Tibial artery (tissue), 4 donors: ENCODE results near the gene RALGAPA2.

ENCODE experiments used
- DNase-seq, 2 donors: peaks; one replicate each; pipeline ENCODE4 v3.0.0-alpha.2; 2019
- H3K27ac ChIP-seq, 2 donors: fragments of 200-600 bp; sonication (generic) in 1 of 2; 1 replicate in 1 of 2; 2 replicates in 1 of 2; pipeline ENCODE4 v1.5.1; 2018 to 2019; ENCODE audit warnings: mild to moderate bottlenecking in 1 of 2
- H3K27me3 ChIP-seq, 2 donors: fragments of 200-600 bp; sonication (generic) in 1 of 2; one replicate each; pipeline versions ENCODE4 v1.5.1 to v1.6.0; 2016 to 2019
- H3K36me3 ChIP-seq, 3 donors: fragments of 200-600 bp; sonication (generic) in 2 of 3; one replicate each; pipeline ENCODE4 v1.5.1; 2016 to 2019; ENCODE audit warnings: mild to moderate bottlenecking in 2 of 3
- H3K4me1 ChIP-seq, 4 donors: fragments of 200-600 bp; sonication (generic) in 2 of 4; 1 replicate in 3 of 4; 2 replicates in 1 of 4; pipeline ENCODE4 v1.5.1; 2016 to 2019
- H3K4me3 ChIP-seq, 2 donors: fragments of 200-600 bp; sonication (generic) in 1 of 2; 1 replicate in 1 of 2; 2 replicates in 1 of 2; pipeline ENCODE4 v1.5.1; 2018 to 2019; ENCODE audit warnings: mild to moderate bottlenecking in 2 of 2
- H3K9me3 ChIP-seq, 3 donors: fragments of 200-600 bp; sonication (generic) in 1 of 3; one replicate each; pipeline ENCODE4 v1.5.1; 2016 to 2019
- CTCF ChIP-seq, 2 experiments: fragments of 200-600 bp in 1 of 2; fragments of 450-650 bp in 1 of 2; IDR thresholded peaks; one replicate each; pipeline ENCODE4 v1.5.1; 2017 to 2019; ENCODE audit warnings: antibody characterized with exemption in 2 of 2, mild to moderate bottlenecking in 1 of 2, moderate library complexity in 1 of 2
- intact Hi-C: fragments of 100-400 bp; cut with DNase I; formaldehyde crosslinking; loops from one replicate; pipeline ENCODE4 v1.15.0; 2023; ENCODE audit warnings: low total_unique reads

RALGAPA2 gene

GRCh38 chr20:20490673-20491072, 221.8 kb downstream of the RALGAPA2 start:
- H3K9me3 ChIP-seq, result no peaks in the 10 kb centered on the region
- no peak overlapping the region for H3K27ac ChIP-seq
- peaks cover 22 to 55% (median 28%) of the 10 kb centered on the region in 3 donors for H3K36me3 ChIP-seq
- H3K4me1 ChIP-seq, result no peaks in the 10 kb centered on the region
- DNase-seq, result no peak
- no peak for TF ChIP-seq CTCF (IDR thresholded peaks at IDR 0.05)
- no peaks in the 10 kb centered on the region for H3K27me3 ChIP-seq
- no peak overlapping the region for H3K4me3 ChIP-seq
- intact Hi-C loops, result no loop called here

GRCh38 chr20:20489648-20490341, 222.6 kb downstream of the RALGAPA2 start:
- H3K4me1 ChIP-seq, result no peaks in the 10 kb centered on the region
- intact Hi-C loops, result no loop called here
- no peak overlapping the region for H3K4me3 ChIP-seq
- H3K27ac ChIP-seq, result no peak overlapping the region
- no peak for TF ChIP-seq CTCF (IDR thresholded peaks at IDR 0.05)
- H3K9me3 ChIP-seq, result no peaks in the 10 kb centered on the region
- no peak for DNase-seq
- no peaks in the 10 kb centered on the region for H3K27me3 ChIP-seq
- peaks cover 21 to 50% (median 22%) of the 10 kb centered on the region in 3 donors for H3K36me3 ChIP-seq

GRCh38 chr20:20489054-20489453, 223.4 kb downstream of the RALGAPA2 start:
- no peak for DNase-seq
- no peak overlapping the region for H3K4me3 ChIP-seq
- peaks cover 17 to 43% (median 21%) of the 10 kb centered on the region in 3 donors for H3K36me3 ChIP-seq
- no peaks in the 10 kb centered on the region for H3K9me3 ChIP-seq
- TF ChIP-seq CTCF (IDR thresholded peaks at IDR 0.05), result no peak
- H3K4me1 ChIP-seq, result no peaks in the 10 kb centered on the region
- H3K27me3 ChIP-seq, result no peaks in the 10 kb centered on the region
- H3K27ac ChIP-seq, result no peak overlapping the region
- intact Hi-C loops, result no loop called here

GRCh38 chr20:20488388-20488787, 224.1 kb downstream of the RALGAPA2 start:
- Histone ChIP-seq H3K36me3 (peaks cover 17 to 42% (median 21%) of the 10 kb centered on the region in 3 donors), H3K9me3 (no peaks in the 10 kb centered on the region), H3K27me3 (no peaks in the 10 kb centered on the region), H3K27ac (no peak overlapping the region), H3K4me1 (no peaks in the 10 kb centered on the region), H3K4me3 (no peak overlapping the region)
- TF ChIP-seq CTCF (IDR thresholded peaks at IDR 0.05), result no peak
- intact Hi-C loops, result no loop called here
- DNase-seq, result no peak

GRCh38 chr20:20487811-20488210, 224.6 kb downstream of the RALGAPA2 start:
- Histone ChIP-seq H3K27me3 (no peaks in the 10 kb centered on the region), H3K4me1 (no peaks in the 10 kb centered on the region), H3K27ac (no peak overlapping the region), H3K9me3 (no peaks in the 10 kb centered on the region), H3K4me3 (no peak overlapping the region), H3K36me3 (peaks cover 17 to 39% (median 21%) of the 10 kb centered on the region in 3 donors)
- intact Hi-C loops, result no loop called here
- DNase-seq, result no peak
- no peak for TF ChIP-seq CTCF (IDR thresholded peaks at IDR 0.05)
